ENCODE data around the gene ARPC5L.
"Not testable (repeated sequence)": the region's sequence is repeated elsewhere in the genome, so short reads cannot be mapped to it uniquely, and the experiment has no call there.

The ARPC5L gene

GRCh38 chr9:124839612-124840299, 22.2 kb upstream of the ARPC5L start:
- peak; percentile 55 for TF ChIP-seq CTCF (IDR thresholded peaks at IDR 0.05; ENCODE audit: insufficient read depth, low read length, missing control alignments)
- ChIA-PET CTCF (interaction anchor here (0.6 to 42.1 kb wide), 16 partner anchors 10 to 538 kb away, joined by 3 to 2098 read pairs (median 6); partner anchors contain the start of genes NR6A1, OLFML2A and WDR38), POLR2A (no interaction called here)
- no peak for DNase-seq (ENCODE audit: low read depth, low spot score)
- H3K4me3 ChIP-seq (ENCODE audit: low read depth, low read length) = no peak overlapping the region

DNA sequence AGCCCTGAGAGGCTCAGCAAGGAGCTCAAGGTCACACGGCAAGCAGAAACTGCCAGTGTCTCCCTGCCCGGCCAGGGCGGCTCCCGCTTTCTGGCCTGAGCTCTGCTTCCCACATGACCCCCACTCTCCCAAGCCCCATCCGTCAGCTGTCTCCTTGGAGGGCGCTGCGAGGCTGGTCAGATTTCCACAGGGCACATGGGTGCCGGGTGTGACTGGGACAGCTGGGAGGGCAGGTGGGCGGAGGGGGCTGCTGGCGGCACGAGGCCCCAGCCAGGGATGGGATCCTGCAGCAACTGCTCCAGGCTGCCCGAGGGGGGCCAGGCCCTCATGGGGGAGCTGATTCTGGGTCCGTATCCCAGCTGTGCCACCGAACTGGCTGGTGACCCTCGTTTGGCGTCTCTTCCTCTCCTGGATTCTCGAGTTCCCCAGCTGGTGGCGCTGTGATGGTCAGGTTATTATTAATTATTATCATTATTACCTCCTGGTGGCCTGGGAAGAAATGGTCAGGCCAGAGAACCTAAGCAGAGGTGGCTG, 21.6 kb upstream of the ARPC5L start:
- no peak overlapping the region for H3K4me3 ChIP-seq (ENCODE audit: low read depth, low read length)
- POLR2A ChIA-PET = no interaction called here
- DNase-seq (ENCODE audit: low read depth, low spot score) = no peak
- peak; percentile 12 for TF ChIP-seq CTCF (IDR thresholded peaks at IDR 0.05; ENCODE audit: insufficient read depth, low read length, missing control alignments)
- CTCF ChIA-PET = interaction anchor here (0.6 to 42.1 kb wide), 17 partner anchors 10 to 537 kb away, joined by 3 to 2098 read pairs (median 6); partner anchors contain the start of genes NR6A1, OLFML2A and WDR38

- POLR2A ChIA-PET = no interaction called here
- CTCF ChIA-PET = interaction anchor here (1.0 to 42.1 kb wide), 13 partner anchors 10 to 261 kb away, joined by 3 to 2098 read pairs (median 9); partner anchors contain the start of genes NR6A1, OLFML2A and WDR38
- no peak for TF ChIP-seq CTCF (IDR thresholded peaks at IDR 0.05; ENCODE audit: insufficient read depth, low read length, missing control alignments)
These were observed 20.7 kb upstream of the ARPC5L start for GRCh38 chr9:124841075-124841821.

GRCh38 chr9:124843456-124844034, 18.4 kb upstream of the ARPC5L start:
- CTCF ChIA-PET = interaction anchor here (17.5 to 42.1 kb wide), 2 partner anchors 8 to 68 kb away, joined by 276 to 2098 read pairs; partner anchors contain the start of genes NR6A1, OLFML2A and WDR38
- no peak for TF ChIP-seq CTCF (IDR thresholded peaks at IDR 0.05; ENCODE audit: insufficient read depth, low read length, missing control alignments)
- DNase-seq (ENCODE audit: low read depth, low spot score) = no peak
- no peak overlapping the region for H3K4me3 ChIP-seq (ENCODE audit: low read depth, low read length)
- POLR2A ChIA-PET = no interaction called here

More at GRCh38 chr9:124841075-124841821, 20.7 kb upstream of the ARPC5L start:
- H3K4me3 ChIP-seq (ENCODE audit: low read depth, low read length) = no peak overlapping the region
- no peak for DNase-seq (ENCODE audit: low read depth, low spot score)

DNA sequence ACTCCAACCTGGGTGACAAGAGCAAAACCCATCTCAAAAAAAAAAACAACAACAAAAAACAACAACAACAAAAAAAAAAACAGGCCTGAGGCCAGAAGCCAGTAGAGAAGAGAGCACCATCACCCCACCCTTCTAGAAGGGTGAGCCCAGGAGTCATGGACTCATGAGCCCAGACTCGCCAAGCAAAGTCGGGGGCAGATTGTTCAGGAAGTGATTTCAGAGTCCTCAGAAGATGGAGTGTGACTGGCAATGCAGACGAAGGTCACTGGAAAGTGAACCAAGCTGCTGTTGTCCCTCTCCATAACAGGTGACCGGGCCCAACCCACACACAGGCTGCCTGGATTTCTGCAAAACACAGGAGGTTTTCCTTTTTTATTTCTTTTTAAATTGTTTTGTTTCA, 17.6 kb upstream of the ARPC5L start:
- ChIA-PET CTCF (interaction anchor here (17.5 to 42.1 kb wide), 2 partner anchors 7 to 68 kb away, joined by 276 to 2098 read pairs; partner anchors contain the start of genes NR6A1, OLFML2A and WDR38), POLR2A (no interaction called here)
- no peak for TF ChIP-seq CTCF (IDR thresholded peaks at IDR 0.05; ENCODE audit: insufficient read depth, low read length, missing control alignments)

GRCh38 chr9:124846467-124846866, 15.5 kb upstream of the ARPC5L start:
- CTCF ChIA-PET = interaction anchor here (0.6 to 42.1 kb wide), 6 partner anchors 5 to 294 kb away, joined by 3 to 2098 read pairs (median 140); partner anchors contain the start of genes NR6A1, OLFML2A and WDR38
- H3K4me3 ChIP-seq (ENCODE audit: low read depth, low read length); POLR2A ChIA-PET; DNase-seq (ENCODE audit: low read depth, low spot score): not testable (repeated sequence)

More for the DNA sequence above, 17.6 kb upstream of the ARPC5L start:
- DNase-seq (ENCODE audit: low read depth, low spot score) = no peak
- H3K4me3 ChIP-seq (ENCODE audit: low read depth, low read length) = no peak overlapping the region
